BLaER1 (cell line): ENCODE data around the gene TMEM42.

ENCODE experiments used
- H3K27ac ChIP-seq: shearing (Covaris generic); formaldehyde crosslinking; 2 replicates; pipeline ENCODE4 v1.8.1; 2022
- H3K27me3 ChIP-seq: shearing (Covaris generic); formaldehyde crosslinking; 2 replicates; pipeline ENCODE4 v1.8.1; 2022
- H3K36me3 ChIP-seq: shearing (Covaris generic); formaldehyde crosslinking; 2 replicates; pipeline ENCODE4 v1.8.1; 2022
- H3K4me1 ChIP-seq: shearing (Covaris generic); formaldehyde crosslinking; 2 replicates; pipeline ENCODE4 v1.8.1; 2022
- H3K4me2 ChIP-seq: shearing (Covaris generic); formaldehyde crosslinking; 2 replicates; pipeline ENCODE4 v1.8.1; 2022
- H3K4me3 ChIP-seq: shearing (Covaris generic); formaldehyde crosslinking; 2 replicates; pipeline ENCODE4 v1.8.1; 2022
- H3K9ac ChIP-seq: shearing (Covaris generic); formaldehyde crosslinking; 2 replicates; pipeline ENCODE4 v1.8.1; 2022
- H3K9me3 ChIP-seq: shearing (Covaris generic); formaldehyde crosslinking; 2 replicates; pipeline ENCODE4 v1.8.1; 2022
- H4K20me1 ChIP-seq: shearing (Covaris generic); formaldehyde crosslinking; 2 replicates; pipeline ENCODE4 v1.8.1; 2022
- Cebpa-rat ChIP-seq: shearing (Covaris generic); IDR thresholded peaks from 2 replicates; pipeline ENCODE4 v1.8.1; 2022

TMEM42 gene

DNA sequence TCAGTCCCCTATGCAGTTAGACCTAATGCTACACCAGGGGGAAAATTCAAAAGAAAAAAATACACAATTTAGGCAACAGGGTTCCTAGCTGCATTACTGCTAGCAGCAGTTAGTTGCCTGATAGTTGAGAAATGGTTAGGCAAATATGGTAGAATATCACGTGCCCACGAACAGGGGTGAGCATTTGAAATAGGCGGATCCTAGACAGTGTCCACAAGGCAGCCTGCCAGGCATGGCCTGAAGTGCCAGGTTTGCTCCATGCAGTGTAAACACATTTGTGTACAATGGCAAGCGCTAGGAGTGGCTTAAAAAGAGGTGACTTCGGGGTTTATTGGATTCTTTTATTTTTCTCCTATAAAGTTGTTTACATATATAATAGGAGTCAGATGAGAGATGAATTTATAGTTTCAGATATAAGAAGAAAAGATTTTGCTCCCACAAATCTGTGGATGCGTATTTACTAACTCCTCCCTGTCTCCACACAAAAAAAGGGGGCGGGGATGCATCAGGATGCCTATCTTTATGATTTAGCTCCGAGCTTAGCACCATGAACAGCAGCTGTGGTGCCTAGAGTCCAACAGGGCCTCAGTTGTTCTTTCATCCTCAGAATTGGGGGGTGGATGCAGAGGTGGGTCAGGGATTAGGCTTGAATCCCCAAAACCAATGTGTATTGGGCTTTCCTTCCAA is 8.8 kb downstream of the TMEM42 start:
- H4K20me1 ChIP-seq, result no peaks in the 10 kb centered on the region
- no peak overlapping the region for H3K9ac ChIP-seq
- H3K9me3 ChIP-seq, result no peaks in the 10 kb centered on the region
- H3K4me2 ChIP-seq, result peak overlapping the region; percentile 83
- no peak for TF ChIP-seq Cebpa-rat
- H3K27me3 ChIP-seq, result no peaks in the 10 kb centered on the region; the same call in 1 of the 2 replicates
- H3K4me1 ChIP-seq, result peaks cover 29% of the 10 kb centered on the region
- H3K36me3 ChIP-seq, result peaks cover 12% of the 10 kb centered on the region
- peak overlapping the region; percentile 49 for H3K27ac ChIP-seq
- H3K4me3 ChIP-seq, result no peak overlapping the region

DNA sequence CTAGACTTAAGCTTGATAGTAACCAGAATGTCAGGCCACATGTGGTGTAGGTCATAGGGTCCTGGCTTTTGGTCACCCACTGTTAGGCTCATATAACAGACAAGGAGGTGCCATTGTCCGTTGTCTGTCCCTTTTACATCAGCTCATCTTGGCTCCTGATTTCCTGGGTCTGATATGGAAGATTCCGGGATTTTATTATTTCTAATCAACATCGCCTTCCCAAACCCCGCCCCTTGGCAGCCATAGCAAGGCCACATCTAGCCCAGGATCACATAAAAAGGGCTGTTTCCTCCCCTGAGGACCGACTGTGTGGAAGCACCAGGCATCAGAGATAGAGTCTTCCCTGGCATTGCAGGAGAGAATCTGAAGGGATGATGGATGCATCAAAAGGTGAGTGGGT is 12.6 kb downstream of the TMEM42 start, which contains the start of gene TGM4:
TSS of gene TGM4 (plus strand) at position 301 of the 400 bp plus-strand sequence. CDS start at position 372, 71 bp downstream.
- Histone ChIP-seq H3K27ac (no peak within 1 kb of the TSS), H4K20me1 (no peaks in the 10 kb centered on the region), H3K4me1 (peaks cover 29% of the 10 kb centered on the region), H3K27me3 (no peaks in the 10 kb centered on the region; the same call in 1 of the 2 replicates), H3K4me2 (no peak within 1 kb of the TSS), H3K9me3 (no peaks in the 10 kb centered on the region), H3K36me3 (no peaks in the 10 kb centered on the region), H3K9ac (no peak within 1 kb of the TSS), H3K4me3 (no peak within 1 kb of the TSS)
- no peak for TF ChIP-seq Cebpa-rat

- Histone ChIP-seq H4K20me1 (no peaks in the 10 kb centered on the region), H3K27ac (no peak overlapping the region)
Observed at GRCh38 chr3:44875596-44875995, 13.9 kb downstream of the TMEM42 start.

DNA sequence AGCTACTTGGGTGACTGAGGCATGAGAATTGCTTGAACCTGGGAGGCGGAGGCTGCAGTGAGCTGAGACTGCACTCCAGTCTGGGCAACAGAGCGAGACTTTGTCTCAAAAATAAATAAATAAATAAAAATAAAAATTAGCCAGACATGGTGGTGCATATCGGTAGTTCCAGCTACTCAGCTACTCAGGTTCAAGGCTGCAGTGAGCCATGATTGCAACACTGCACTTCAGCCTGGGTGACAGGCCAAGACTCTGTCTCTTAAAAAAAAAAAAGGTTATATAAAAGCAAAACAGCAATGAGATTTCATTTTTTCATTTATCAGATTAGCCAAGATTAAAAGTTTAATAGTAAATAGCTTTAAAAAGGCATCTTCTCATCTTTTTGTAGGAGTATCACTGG is 15.6 kb downstream of the TMEM42 start:
- Histone ChIP-seq H3K36me3 (no peaks in the 10 kb centered on the region), H3K9me3 (no peaks in the 10 kb centered on the region), H3K4me1 (peaks cover 6% of the 10 kb centered on the region), H3K9ac (no peak overlapping the region), H3K27me3 (no peaks in the 10 kb centered on the region), H3K4me2 (no peak overlapping the region), H3K27ac (no peak overlapping the region), H4K20me1 (no peaks in the 10 kb centered on the region), H3K4me3 (no peak overlapping the region)
- TF ChIP-seq Cebpa-rat, result no peak

More at GRCh38 chr3:44875596-44875995, 13.9 kb downstream of the TMEM42 start:
- Histone ChIP-seq H3K9me3 (no peaks in the 10 kb centered on the region), H3K4me1 (peaks cover 23% of the 10 kb centered on the region), H3K4me2 (no peak overlapping the region), H3K27me3 (no peaks in the 10 kb centered on the region), H3K4me3 (no peak overlapping the region), H3K9ac (no peak overlapping the region), H3K36me3 (no peaks in the 10 kb centered on the region)
- TF ChIP-seq Cebpa-rat, result 0 out of 2 replicates have a peak, but pooled peaks have one; percentile 61

DNA sequence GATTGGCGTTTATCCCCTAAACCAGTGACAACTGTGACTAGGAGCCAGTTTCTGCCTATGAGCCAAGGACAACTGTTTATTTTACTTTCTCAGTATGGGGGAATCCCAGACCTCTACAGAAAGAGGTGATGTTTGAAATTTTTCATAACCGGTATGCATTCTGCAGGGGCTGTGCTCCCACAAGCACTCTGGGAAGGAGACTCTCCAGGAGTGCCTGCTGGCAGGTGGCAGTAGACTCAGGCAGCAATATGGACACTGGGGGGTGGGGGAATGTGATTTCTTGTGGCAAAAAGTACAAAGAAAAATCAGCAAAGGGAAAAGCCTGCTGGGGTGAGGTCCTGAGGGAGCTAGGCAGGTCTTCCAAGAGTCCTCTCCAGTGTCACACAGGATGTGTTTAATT is 18.6 kb downstream of the TMEM42 start:
- Histone ChIP-seq H3K36me3 (no peaks in the 10 kb centered on the region), H3K4me2 (no peak overlapping the region), H3K4me1 (no peaks in the 10 kb centered on the region), H3K4me3 (no peak overlapping the region), H4K20me1 (no peaks in the 10 kb centered on the region), H3K27me3 (no peaks in the 10 kb centered on the region), H3K9ac (no peak overlapping the region), H3K9me3 (no peaks in the 10 kb centered on the region), H3K27ac (no peak overlapping the region)
- no peak for TF ChIP-seq Cebpa-rat

GRCh38 chr3:44883213-44883955 is 21.7 kb downstream of the TMEM42 start:
- H3K9me3 ChIP-seq, result no peaks in the 10 kb centered on the region
- TF ChIP-seq Cebpa-rat, result no peak
- no peaks in the 10 kb centered on the region for H3K4me1 ChIP-seq
- H3K9ac ChIP-seq, result no peak overlapping the region
- no peak overlapping the region for H3K4me3 ChIP-seq
- H4K20me1 ChIP-seq, result no peaks in the 10 kb centered on the region
- H3K36me3 ChIP-seq, result no peaks in the 10 kb centered on the region
- no peak overlapping the region for H3K27ac ChIP-seq
- no peak overlapping the region for H3K4me2 ChIP-seq
- no peaks in the 10 kb centered on the region for H3K27me3 ChIP-seq

- no peaks in the 10 kb centered on the region for H3K27me3 ChIP-seq
- H3K4me1 ChIP-seq, result no peaks in the 10 kb centered on the region
- no peaks in the 10 kb centered on the region for H3K9me3 ChIP-seq
- TF ChIP-seq Cebpa-rat, result no peak
- no peak overlapping the region for H3K4me2 ChIP-seq
- no peak overlapping the region for H3K9ac ChIP-seq
- H3K27ac ChIP-seq, result no peak overlapping the region
- no peaks in the 10 kb centered on the region for H4K20me1 ChIP-seq
- no peaks in the 10 kb centered on the region for H3K36me3 ChIP-seq
- no peak overlapping the region for H3K4me3 ChIP-seq
Observed at GRCh38 chr3:44883999-44884431, 22.3 kb downstream of the TMEM42 start.

GRCh38 chr3:44885618-44886017 is 23.9 kb downstream of the TMEM42 start:
- Histone ChIP-seq H3K4me1 (no peaks in the 10 kb centered on the region), H4K20me1 (no peaks in the 10 kb centered on the region), H3K9ac (no peak overlapping the region), H3K36me3 (no peaks in the 10 kb centered on the region), H3K9me3 (no peaks in the 10 kb centered on the region), H3K4me2 (no peak overlapping the region), H3K27ac (no peak overlapping the region), H3K4me3 (no peak overlapping the region), H3K27me3 (no peaks in the 10 kb centered on the region)
- TF ChIP-seq Cebpa-rat, result no peak

GRCh38 chr3:44886561-44886960 is 24.8 kb downstream of the TMEM42 start:
- Histone ChIP-seq H3K9me3 (no peaks in the 10 kb centered on the region), H3K27ac (no peak overlapping the region), H3K4me2 (no peak overlapping the region), H3K4me3 (no peak overlapping the region), H3K9ac (no peak overlapping the region), H3K4me1 (no peaks in the 10 kb centered on the region), H3K36me3 (no peaks in the 10 kb centered on the region), H3K27me3 (no peaks in the 10 kb centered on the region), H4K20me1 (no peaks in the 10 kb centered on the region)
- TF ChIP-seq Cebpa-rat, result no peak

GRCh38 chr3:44887101-44887500 is 25.4 kb downstream of the TMEM42 start:
- H3K9ac ChIP-seq, result no peak overlapping the region
- no peak for TF ChIP-seq Cebpa-rat
- H3K4me3 ChIP-seq, result no peak overlapping the region
- no peaks in the 10 kb centered on the region for H4K20me1 ChIP-seq
- no peak overlapping the region for H3K4me2 ChIP-seq
- H3K9me3 ChIP-seq, result no peaks in the 10 kb centered on the region
- H3K36me3 ChIP-seq, result no peaks in the 10 kb centered on the region
- no peaks in the 10 kb centered on the region for H3K27me3 ChIP-seq
- H3K4me1 ChIP-seq, result no peaks in the 10 kb centered on the region
- no peak overlapping the region for H3K27ac ChIP-seq
